HG03354 (cell line): ENCODE data around the gene GALNT7.

Experiments used
- ATAC-seq: cut with Tn5 transposase; IDR thresholded peaks from one replicate; pipeline ENCODE4 v1.9.1; 2021; ENCODE audit warnings: mild to moderate bottlenecking; ENCODE audit not compliant: unreplicated experiment, poor library complexity, severe bottlenecking

Gene GALNT7

DNA sequence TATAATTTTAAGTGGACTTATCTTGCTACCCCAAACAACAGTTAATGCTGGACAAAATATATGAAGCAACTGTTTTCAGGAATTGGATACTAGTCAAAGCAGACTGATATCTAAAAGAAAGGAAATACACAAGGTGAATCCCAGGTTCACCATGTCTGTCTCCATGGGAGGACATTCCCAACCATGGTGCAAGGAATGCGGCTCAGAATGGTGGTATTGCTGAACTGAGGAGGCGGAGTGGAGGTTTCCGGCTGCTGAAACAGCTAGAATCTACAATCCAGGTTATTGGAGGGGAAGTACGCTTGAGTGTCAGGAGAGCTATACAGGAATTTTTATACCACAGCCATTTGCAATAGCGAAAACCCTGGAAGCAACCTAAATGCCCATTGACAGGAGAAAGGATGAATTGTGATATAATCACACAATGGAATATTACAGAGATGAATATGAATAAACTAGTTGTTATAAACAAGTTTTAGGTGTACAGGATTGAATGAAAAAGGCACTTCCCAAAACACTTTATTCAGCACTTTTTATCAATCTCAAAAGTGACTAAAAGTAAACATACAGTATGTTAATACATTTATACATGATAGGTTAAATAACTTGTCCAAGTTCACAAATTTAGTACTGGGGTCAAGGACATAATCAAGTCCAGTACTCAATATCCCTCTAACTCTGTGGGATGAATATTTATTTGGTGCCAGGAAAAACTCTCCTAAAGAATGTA is 156.6 kb downstream of the GALNT7 start:
- no peak for ATAC-seq

DNA sequence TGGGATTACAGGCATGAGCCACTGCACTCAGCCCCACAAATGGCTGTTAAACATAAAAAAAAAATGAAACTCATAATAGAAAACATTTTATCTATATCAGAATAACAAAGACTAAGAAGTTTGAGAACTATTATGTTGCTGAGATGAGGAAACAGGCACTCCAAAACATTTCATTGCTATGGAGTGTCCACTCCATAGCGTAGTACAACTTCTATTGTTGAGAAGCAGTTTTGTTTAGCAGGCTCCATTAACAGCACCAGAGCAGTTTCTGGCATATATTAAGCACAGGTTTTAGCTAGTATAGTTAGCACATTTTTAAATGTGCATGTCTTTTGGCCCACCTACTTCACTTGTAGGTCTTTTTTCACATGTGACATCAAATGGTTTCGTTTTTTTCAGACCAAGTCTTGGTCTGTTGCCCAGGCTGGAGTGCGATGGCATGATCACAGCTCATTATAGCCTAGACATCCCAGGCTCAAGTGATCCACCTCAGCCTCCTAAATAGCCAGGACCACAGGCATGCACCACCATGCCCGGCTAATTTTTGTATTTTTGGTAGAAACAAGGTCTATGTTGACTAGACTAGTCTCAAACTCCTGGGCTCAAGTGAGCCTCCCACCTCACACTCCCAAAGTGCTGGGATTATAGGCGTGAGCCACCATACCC is 159.8 kb downstream of the GALNT7 start:
- ATAC-seq: no peak

DNA sequence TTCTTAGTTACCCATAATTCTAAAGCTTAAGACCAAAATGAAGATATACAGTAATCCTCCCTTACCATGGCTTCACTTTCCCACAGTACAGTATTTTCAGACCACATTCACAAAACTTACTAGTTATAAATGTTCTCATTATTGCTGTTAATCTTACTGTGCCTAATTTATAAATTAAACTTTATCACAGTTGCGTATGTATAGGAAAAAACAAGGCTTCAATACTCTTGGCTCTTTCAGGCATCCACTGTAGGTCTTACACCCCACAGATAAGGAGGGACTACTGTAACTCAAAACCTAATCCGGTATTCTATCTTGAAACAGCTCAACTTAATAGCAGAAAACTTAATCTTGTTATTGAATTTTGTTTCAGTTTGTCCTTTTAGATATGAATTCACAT is 162.0 kb downstream of the GALNT7 start:
- no peak for ATAC-seq

DNA sequence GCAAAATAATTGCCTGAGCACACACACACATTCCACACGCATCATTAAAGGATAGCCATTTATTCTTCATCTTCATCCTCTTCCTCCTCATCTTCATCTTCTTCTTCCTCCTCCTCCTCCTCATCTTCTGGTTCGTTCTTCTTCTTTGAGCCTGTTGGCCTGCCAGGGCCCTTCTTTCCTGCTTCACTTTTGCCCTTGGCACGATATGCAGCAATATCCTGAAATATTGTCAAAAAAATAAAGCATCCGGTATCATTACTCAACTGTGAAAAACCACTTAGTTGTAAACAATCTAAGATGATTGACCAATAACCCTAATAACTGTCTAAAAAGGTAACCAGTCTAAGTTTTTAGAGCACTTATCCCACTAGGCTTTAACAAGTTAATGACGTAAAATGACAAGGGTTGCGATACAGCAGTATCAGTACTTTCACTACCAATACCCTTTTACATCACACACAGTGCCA is 163.4 kb downstream of the GALNT7 start:
- ATAC-seq: no peak

DNA sequence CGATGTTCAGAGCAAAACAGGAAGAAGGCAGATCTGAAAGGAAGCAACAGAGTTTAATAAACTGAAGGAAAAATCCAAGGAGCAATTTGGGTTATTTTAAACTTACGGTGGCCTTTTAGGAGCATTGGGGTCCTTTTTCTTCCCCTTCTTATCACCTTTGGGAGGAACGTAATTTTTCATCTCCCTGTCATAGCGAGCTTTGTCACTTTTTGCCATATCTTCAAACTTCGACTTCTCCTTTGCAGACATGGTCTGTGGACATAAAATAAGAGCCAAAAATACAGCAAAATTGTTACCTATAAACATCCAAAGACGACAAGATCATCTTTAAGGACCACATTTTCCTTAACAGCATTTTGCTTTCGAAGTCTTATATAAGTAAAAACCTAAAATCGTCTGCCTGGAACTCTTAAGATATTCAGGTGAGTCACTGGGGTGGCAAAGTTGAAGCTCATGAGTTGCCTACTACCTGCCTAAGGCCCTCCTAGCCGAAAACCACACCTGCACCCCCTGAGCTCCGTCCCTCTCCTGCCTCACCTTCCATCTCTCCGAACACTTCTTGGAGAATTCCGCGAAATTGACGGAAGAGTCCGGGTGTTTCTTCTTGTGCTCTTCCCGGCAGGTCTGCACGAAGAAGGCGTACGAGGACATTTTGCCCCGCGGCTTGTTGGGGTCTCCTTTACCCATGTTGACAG is 164.5 kb downstream of the GALNT7 start:
- ATAC-seq: no peak

DNA sequence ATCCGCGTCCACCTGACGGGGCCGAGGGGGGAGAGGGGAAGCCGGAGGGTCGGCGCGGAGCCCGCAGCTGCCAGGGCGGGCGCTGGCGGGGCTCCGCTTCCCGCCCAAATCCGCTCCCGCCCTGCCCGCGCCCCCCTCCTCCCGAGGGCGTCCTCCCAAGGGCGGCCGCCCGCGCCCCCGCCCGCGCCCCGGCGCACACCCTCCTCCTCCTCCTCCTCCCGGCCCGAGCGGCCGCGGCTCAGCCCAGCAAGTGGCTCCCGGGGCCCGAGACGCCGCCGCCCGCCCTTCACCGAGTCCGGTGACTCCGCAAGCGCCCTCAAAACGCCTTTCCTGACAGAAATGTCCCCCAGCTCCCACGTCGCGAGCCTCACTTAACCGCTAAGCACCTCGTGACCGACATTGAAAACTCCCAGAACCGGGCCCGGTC is 165.1 kb downstream of the GALNT7 start:
- ATAC-seq: peak; percentile 3

DNA sequence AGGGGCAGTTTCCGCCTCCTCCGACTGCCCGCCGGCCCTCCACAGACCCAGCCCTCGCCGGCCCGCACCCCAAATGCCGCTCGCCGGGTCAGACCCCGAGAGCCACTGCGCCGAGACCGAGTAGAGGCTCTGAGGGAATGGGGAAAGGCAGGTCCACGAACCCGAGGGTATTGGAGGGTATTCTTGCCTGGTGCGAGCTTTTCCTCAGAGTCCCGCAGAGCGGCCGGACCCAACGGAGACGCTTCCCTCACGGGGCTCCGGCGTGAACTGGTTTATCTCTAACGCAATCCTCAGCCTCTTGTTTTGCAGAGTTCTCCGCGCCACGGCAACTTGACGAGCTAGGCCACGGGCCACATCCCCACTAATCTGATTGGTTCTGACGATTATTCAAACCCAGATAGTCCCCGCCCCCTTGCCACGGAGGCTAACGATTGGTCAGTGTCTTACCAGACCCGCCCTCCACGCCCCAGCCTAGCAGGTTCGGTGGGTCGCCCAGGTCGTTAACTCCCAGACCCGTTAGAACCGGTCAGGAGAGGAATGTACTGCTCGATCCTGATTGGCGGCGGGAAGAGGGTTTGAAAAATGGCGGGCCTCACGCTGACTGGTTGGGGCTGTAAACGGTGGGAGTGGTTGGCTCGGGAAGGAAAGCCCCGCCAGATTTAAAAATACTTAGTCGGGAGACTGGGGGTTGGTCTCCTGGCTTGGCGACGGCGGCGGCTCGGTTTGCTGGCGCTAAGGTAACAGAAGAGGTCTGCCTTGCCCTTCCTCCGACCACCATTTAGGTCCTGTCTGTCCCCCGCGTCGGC is 165.7 kb downstream of the GALNT7 start, which contains the start of gene HMGB2:
Gene HMGB2 (minus strand): TSS at position 274 of the 806 bp plus-strand sequence. CDS start 709 bp downstream, outside the sequence.
- ATAC-seq: peak; percentile 91

DNA sequence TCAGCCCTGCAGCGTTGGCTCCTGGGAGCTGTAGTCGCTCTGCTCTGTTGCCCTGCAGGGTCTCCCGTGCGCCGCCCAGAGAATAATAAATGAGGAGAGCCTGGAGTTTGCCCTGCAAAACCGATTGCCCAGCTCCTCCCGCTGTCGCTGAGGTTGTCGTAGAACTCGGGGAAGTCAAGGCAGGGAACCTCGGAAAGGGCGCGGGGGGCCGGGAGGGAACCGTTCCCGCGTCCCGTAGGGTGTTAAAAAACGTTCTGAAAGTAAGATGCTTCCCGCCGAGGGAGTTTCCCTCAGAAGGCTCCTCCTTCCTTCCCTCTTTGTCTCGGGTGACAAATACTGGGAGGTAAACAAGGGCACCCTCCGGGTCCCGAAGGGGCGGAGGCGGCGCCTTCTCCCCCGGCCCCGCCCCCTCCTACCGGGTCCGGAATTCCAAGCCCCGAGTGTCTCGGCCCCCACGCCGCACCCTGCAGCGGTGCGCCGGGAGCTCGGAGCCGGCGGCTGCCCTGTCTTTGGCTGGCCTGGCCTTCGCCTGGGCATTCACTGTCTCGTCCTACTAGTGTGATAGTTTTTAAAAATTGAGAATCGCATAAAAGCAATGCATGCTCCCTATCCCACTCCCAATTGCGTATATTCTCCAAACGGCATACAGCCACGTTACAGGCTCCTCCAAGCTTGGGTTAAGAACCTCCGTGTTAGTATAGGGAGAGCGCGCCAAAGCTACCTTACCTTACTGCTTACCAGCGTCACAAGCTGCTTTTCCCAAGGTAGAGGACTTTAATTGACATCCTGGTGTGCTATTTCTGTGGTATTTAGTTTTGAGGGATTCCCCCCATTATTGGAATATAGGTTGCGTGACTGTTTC is 166.5 kb downstream of the GALNT7 start:
- ATAC-seq: peak; percentile 26

DNA sequence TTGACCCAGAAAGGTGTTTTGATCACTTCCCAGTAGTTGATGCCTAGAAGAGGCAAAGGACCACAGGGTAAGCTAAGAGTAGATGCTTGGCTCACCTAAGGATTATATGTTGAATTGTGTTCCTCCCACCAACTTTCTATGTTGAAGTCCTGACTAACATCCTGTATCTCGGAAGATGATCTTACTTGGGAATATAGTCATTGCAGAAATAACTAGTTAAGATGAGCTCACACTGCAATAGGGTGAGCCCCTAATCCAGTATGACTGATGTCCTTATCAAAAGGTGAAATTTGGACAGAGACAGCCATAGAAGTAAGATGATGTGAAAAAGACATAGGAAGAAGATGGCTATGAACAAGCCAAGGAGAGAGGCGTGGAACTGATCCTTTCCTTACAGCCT is 168.9 kb downstream of the GALNT7 start:
- ATAC-seq: no peak

DNA sequence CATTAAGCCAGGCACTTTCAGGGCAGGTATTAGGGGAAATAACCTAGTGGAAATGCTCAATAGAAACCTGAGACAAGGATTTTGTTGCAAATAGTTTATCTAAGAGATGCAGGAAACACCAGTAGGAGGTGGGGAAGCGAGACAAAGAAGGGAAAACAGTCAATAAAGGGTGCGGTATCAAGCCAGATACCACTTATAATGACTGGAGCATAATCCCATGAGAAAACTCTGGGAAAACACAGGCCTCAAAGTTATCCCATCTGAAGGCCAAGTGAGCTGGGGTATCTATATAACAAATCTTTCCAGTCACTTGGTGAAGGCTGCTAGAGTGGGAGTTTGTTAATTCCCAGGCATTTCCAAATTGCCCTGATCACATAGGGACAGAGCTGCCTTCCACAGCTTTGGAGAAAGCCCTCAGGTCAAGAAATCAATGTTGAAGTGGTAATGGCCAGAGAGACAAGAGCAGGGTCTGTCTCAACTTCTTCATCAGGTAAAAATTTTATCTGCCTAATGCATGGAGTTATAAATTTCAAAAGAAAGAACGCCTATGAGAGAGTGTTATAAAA is 175.3 kb downstream of the GALNT7 start:
- no peak for ATAC-seq

DNA sequence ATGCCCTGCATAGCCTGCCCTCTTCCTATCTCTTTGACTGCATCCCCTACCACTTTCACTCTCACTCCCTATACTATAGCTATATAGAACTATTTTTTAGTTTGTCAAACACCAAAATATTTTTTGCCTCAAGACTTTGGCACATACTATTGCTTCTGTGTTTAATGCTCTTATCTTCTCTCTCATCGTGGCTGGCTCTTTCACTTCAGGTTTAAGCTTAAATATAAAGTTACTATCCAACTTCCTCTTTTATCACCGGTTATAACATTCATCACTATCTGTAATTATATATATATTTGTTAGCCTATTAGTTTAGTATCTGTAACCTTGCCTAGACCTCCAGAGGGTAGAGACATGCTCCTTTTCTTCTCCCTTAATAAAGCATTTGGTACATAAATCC is 177.0 kb downstream of the GALNT7 start:
- no peak for ATAC-seq

DNA sequence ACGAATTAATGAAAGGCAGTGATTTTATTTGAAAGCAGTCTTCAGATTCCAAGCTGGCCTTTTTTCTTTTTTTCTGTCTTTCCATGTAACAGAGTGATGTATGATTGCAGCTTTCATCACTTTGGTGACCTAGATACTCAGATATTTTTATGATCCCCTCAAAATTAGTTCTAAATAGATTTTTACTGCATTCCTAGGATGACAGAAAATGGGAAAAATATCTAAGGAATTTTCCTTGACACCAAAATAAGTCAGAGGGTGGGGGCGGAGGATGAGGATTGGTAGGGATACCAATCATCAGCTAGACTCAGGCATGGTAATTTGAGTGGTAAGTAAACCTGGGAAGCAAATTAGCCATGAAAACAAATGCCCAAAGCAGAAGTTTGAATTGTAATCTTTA is 177.5 kb downstream of the GALNT7 start:
- ATAC-seq: no peak

DNA sequence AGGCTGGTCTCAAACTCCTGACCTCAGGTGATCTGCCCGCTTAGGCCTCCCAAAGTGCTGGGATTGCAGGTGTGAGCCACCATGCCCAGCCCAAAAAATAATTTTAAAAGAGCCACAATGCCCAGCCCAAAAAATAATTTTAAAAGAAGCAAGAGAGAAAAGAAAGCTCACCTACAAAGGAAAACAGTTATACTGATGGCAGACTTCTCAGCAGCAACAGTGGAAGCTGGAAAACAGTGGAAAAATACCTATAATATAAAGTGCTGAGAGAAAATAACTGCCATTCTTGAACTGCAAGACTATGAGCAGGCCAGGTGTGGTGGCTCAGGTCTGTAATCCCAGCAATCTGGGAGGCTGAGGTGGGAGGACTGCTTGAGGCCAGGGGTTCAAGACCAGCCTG is 178.9 kb downstream of the GALNT7 start:
- ATAC-seq: no peak

DNA sequence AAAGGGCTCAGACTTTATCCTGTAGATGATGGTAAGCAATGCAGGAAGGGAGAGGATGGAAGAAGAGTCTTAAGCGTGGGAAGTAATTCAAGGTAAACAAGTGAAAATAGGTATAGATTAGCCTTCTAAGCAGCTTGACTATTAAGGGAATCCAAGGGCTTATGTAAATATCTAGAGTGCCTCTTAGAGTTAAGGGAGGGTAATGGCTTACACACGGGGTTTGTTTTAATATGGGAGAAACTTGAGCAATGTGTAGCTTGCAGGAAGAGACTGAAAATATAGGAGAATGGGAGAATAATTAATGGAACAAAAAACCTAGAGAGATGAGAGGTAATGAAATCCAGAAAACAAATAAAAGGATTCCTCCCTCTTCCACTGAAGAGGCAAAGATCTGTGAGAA is 189.3 kb downstream of the GALNT7 start:
- no peak for ATAC-seq

DNA sequence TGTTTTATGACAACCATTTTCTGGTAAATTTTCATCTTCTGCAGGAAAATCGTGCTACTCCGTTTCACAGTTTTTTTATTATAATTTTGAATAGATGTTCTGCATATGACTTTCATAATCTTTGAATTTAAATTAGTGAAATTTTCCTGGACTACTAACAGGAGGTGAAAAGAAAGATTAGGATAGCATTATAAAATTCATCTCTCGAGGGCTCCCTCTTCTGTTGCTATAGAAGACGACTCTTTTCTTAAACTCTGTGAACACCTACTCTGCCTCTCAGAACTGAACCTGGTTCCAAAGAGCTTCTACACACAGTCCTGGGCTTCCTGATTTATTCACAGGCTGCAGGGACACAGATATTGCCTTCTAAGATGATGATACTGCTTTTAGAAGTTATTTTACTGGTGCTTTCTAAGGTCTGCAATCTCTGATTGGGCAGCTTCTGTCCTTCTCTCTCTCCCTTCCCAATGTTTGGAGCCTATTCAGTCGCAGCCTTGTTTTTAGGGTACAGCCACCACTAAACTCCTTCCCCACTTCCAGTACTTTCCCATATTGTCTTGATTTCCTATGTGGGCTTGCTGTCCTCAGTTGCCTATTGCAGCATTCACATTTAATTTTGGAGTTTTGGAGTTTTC is 192.1 kb downstream of the GALNT7 start:
- ATAC-seq: no peak

DNA sequence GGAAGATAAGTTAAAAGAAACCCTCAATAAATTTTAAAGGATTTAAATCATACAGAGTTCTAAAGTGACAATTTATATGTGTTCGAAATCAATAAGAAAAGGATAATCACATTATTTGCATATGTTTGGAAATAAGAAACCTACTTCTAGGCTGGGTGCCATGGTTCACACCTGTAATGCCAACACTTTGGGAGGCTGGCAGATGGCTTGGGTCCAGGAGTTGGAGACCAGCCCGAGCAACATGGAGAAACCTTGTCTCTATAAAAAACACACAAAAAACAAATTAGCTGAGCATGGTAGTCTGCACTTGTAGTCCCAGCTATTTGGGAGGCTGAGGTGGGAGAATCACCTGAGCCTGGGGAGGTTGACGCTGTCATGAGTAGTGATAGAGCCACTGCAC is 194.1 kb downstream of the GALNT7 start:
- no peak for ATAC-seq

DNA sequence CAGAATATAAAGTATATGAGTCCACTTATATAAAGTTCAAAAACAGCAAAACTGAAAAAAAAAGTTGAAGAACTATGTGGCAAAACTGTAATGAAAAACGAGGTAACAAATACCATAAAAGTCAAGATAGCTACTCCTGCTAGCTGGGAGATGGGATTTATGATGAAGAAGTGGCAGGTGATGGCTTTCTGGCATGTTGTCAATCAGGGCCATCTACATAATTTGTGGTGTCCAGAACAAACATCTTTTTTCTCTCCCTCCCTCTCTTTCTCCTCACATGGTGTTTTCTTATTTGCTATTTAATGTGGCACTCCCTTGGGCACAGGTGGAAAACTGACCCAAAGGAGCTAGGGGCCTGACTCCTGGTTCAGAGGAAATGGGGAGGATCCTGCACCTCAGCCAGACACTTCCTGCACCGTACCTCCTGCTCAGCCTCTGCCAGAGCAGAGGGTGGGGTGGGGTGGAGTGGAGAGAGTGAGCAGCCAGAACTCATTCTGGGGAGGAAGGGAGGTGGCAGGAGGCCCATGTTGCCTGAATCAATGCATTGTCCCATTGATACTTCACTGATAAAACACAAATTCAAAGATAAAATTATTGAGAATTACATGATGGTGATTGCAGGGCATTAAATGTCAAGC is 196.9 kb downstream of the GALNT7 start:
- ATAC-seq: no peak

DNA sequence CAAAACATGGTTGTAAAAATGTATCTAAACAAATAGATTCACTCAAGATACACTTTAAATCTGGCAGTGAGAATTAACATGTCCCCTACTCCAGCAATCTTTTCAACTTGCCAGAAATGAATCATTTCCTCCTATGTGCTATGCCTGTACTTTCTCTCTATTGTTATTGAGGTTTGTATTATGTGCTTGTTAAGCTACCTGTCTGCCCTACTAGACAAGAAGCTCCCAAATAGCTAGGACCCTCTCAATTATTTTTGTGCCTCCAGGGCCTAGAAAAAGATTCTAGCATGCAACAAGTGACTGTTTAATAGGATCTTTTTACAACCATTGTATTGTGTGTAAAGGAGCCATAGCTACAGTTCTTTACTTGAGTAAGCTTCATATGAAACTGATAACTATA is 198.7 kb downstream of the GALNT7 start:
- peak; percentile 12 for ATAC-seq
